HepG2 (cell line): Measurements from ENCODE around the gene SMPX.

Source experiments
- AKNA ChIP-seq: sonication (generic); formaldehyde crosslinking; IDR thresholded peaks from 2 replicates; pipeline ENCODE4 v1.4.0; 2020; ENCODE audit warnings: missing genetic modification reagents, borderline replicate concordance
- EP300 ChIP-seq, 3 experiments: sonication (generic) in 1 of 3; formaldehyde crosslinking in 1 of 3; IDR thresholded peaks; 2 replicates each; pipeline versions ENCODE4 v1.5.1 to v1.6.1; 2011 to 2020; ENCODE audit warnings: low read depth in 2 of 3, low read length in 2 of 3, borderline replicate concordance in 1 of 3, improper control_type of control experiment in 1 of 3, mild to moderate bottlenecking in 1 of 3, missing genetic modification reagents in 1 of 3, moderate library complexity in 1 of 3
- EZH2 ChIP-seq: conservative IDR thresholded peaks from 2 replicates; pipeline ENCODE4 v1.6.1; 2012; ENCODE audit warnings: mild to moderate bottlenecking, low read depth, low read length, moderate library complexity
- KDM6A ChIP-seq: IDR thresholded peaks from 2 replicates; pipeline ENCODE4 v1.6.1; 2016; ENCODE audit warnings: low read depth
- NFRKB ChIP-seq: fragments of 450-650 bp; IDR thresholded peaks from 2 replicates; pipeline ENCODE4 v1.6.1; 2017
- SIN3A ChIP-seq: IDR thresholded peaks from 2 replicates; pipeline ENCODE4 v1.6.1; 2011; ENCODE audit warnings: low read depth, mild to moderate bottlenecking, control low read depth, low read length, borderline replicate concordance
- YY1 ChIP-seq: IDR thresholded peaks from 2 replicates; pipeline ENCODE4 v1.6.1; 2011; ENCODE audit warnings: low read length, low read depth, moderate library complexity, mild to moderate bottlenecking; ENCODE audit not compliant: insufficient read depth, insufficient replicate concordance
- ZKSCAN8 ChIP-seq: IDR thresholded peaks from 2 replicates; pipeline ENCODE4 v1.6.1; 2016; ENCODE audit warnings: borderline replicate concordance, missing genetic modification reagents, missing compliant biosample characterization
- ZNF788 ChIP-seq: sonication (generic); formaldehyde crosslinking; IDR thresholded peaks from 2 replicates; pipeline ENCODE4 v1.5.0; 2020; ENCODE audit warnings: mild to moderate bottlenecking, missing genetic modification reagents, borderline replicate concordance

- TF ChIP-seq EZH2 (no peak), EP300 (IDR thresholded peaks at IDR 0.05; ENCODE audit: low read depth in 2 of 2, low read length in 2 of 2) (no peak), EP300 (CRISPR knock-in tag; IDR thresholded peaks at IDR 0.05; ENCODE audit: borderline replicate concordance) (no peak), KDM6A (CRISPR knock-in tag) (no peak), AKNA (CRISPR knock-in tag) (no peak), SIN3A (no peak), ZNF788 (CRISPR knock-in tag) (no peak), ZKSCAN8 (CRISPR knock-in tag) (no peak), NFRKB (no peak), YY1 (no peak)
Observed at GRCh38 chrX:21702725-21703124, 55.2 kb downstream of the SMPX start.
